Colonic mucosa (tissue), 4 donors: ENCODE measurements around the gene FGF14. TPM values are rescaled to one million over a fixed set of nuclear protein-coding genes. Genes with fewer than 3 reads are reported as not detected.

ENCODE experiments used
- DNase-seq: peaks from one replicate; pipeline ENCODE4 v3.0.0-alpha.2; 2020
- H3K27ac ChIP-seq: fragments of 200-600 bp; one replicate; pipeline ENCODE4 v1.8.0; 2021
- H3K27me3 ChIP-seq: fragments of 200-600 bp; one replicate; pipeline ENCODE4 v1.8.0; 2021
- H3K36me3 ChIP-seq: fragments of 200-600 bp; one replicate; pipeline ENCODE4 v1.8.0; 2021
- H3K4me1 ChIP-seq: fragments of 200-600 bp; one replicate; pipeline ENCODE4 v1.8.0; 2021; ENCODE audit warnings: mild to moderate bottlenecking
- H3K4me3 ChIP-seq: fragments of 200-600 bp; one replicate; pipeline ENCODE4 v1.8.0; 2021
- H3K9ac ChIP-seq, 2 donors: one replicate each; pipeline ENCODE4 v1.7.0; 2013; ENCODE audit warnings: control low read depth in 2 of 2, low read depth in 2 of 2, low read length in 2 of 2
- H3K9me3 ChIP-seq: fragments of 200-600 bp; one replicate; pipeline ENCODE4 v1.8.0; 2021
- intact Hi-C: fragments of 100-400 bp; cut with DNase I; formaldehyde crosslinking; loops from one replicate; pipeline ENCODE4 v1.14.1; 2022
- total RNA-seq, 2 donors: library from RNA; stranded (reverse); fragmentation: NEBNext Ultra II Directional in 1 of 2; extraction: Animal tissue kit (Norgen Biotek cat#: 25700) in 1 of 2; gene quantifications; one replicate each; pipeline ENCODE4 v1.2.1, GENCODE V29; 2021
- TF ChIP-seq, protein P1 (sequence below): fragments of 200-600 bp; IDR thresholded peaks from one replicate; pipeline ENCODE4 v1.8.0; 2022; ENCODE audit warnings: antibody characterized with exemption, mild to moderate bottlenecking
- donor health status: healthy.
- donor health status: DM: no; HTN: no; CAD: no.
- donor health status: DM: no; HTN: no; CAD: no.

Gene FGF14
- total RNA-seq, 2 donors from 2014 or later = 0.62 to 0.85 TPM

DNA sequence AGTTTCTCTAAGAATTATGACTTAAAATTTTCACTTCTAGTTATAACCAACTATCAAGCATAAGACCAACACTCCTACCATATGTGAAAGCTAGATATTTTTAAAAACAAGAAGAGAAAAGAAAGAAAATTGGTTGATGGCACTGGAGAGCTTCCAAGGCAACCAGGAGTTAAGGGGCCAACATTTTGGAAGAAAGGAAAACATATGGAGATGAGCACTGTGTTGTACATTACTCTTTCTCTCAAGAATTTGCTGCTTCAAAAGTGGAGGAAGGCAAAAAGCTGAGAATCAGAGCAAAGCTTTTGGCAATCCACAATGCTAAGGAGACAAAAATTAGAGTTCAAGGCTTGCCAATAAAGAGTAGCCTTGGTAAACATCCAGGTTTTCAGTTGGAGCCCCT lies 503.2 kb downstream of the FGF14 start:
- TF ChIP-seq, protein P1, sequence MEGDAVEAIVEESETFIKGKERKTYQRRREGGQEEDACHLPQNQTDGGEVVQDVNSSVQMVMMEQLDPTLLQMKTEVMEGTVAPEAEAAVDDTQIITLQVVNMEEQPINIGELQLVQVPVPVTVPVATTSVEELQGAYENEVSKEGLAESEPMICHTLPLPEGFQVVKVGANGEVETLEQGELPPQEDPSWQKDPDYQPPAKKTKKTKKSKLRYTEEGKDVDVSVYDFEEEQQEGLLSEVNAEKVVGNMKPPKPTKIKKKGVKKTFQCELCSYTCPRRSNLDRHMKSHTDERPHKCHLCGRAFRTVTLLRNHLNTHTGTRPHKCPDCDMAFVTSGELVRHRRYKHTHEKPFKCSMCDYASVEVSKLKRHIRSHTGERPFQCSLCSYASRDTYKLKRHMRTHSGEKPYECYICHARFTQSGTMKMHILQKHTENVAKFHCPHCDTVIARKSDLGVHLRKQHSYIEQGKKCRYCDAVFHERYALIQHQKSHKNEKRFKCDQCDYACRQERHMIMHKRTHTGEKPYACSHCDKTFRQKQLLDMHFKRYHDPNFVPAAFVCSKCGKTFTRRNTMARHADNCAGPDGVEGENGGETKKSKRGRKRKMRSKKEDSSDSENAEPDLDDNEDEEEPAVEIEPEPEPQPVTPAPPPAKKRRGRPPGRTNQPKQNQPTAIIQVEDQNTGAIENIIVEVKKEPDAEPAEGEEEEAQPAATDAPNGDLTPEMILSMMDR = no peak
- H3K27ac ChIP-seq = no peak overlapping the region
- intact Hi-C loops = no loop called here
- no peak overlapping the region for H3K9ac ChIP-seq
- DNase-seq = no peak
- no peak overlapping the region for H3K4me3 ChIP-seq
- H3K36me3 ChIP-seq = no peaks in the 10 kb centered on the region
- no peaks in the 10 kb centered on the region for H3K4me1 ChIP-seq
- no peaks in the 10 kb centered on the region for H3K27me3 ChIP-seq
- H3K9me3 ChIP-seq = no peaks in the 10 kb centered on the region

DNA sequence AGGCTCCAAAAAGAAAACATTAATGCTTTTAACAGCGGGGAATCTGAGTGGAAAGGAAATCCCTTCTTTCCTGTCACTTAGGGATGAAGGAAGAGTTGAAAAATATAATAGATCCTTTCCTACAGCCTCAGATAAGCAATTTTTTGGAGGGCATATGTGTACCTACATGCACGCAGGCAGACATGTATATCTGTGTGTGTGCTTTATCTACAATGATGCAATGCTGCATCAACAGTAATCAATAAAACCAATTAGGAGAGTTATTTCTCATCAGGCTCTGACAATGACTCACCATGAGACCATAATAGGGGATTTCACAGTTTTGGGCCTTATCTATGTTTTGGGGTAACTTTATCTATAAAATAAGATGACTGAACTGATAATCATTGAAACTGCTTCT lies 505.3 kb downstream of the FGF14 start:
- H3K4me3 ChIP-seq = no peak overlapping the region
- no peaks in the 10 kb centered on the region for H3K27me3 ChIP-seq
- H3K27ac ChIP-seq = no peak overlapping the region
- no peaks in the 10 kb centered on the region for H3K4me1 ChIP-seq
- intact Hi-C loops = no loop called here
- H3K9ac ChIP-seq = no peak overlapping the region
- H3K9me3 ChIP-seq = no peaks in the 10 kb centered on the region
- DNase-seq = no peak
- H3K36me3 ChIP-seq = no peaks in the 10 kb centered on the region
- TF ChIP-seq, protein P1 = no peak

DNA sequence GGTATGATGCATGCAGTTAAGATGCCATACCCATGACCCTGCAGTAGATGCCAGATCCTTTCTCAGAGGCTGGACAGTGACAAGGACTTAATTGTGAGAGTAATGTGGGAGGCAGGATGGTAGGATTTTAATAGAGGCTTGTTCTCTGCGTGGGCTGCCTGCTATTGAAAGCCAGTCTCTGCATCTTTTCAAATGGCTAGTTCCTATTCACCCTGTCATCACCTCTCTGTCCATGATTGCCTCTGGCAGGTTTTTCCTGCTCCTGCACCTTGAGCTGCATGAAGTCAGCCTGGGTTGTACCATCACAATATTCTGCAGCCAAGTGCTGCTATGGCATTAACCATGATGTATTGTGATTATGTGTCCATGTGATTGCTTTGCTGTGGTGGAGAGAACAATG lies 508.8 kb downstream of the FGF14 start:
- intact Hi-C loops = no loop called here
- Histone ChIP-seq H3K36me3 (no peaks in the 10 kb centered on the region), H3K9me3 (no peaks in the 10 kb centered on the region), H3K4me1 (no peaks in the 10 kb centered on the region), H3K4me3 (no peak overlapping the region), H3K27me3 (no peaks in the 10 kb centered on the region), H3K9ac (no peak overlapping the region), H3K27ac (no peak overlapping the region)
- DNase-seq = no peak
- TF ChIP-seq, protein P1 = no peak

DNA sequence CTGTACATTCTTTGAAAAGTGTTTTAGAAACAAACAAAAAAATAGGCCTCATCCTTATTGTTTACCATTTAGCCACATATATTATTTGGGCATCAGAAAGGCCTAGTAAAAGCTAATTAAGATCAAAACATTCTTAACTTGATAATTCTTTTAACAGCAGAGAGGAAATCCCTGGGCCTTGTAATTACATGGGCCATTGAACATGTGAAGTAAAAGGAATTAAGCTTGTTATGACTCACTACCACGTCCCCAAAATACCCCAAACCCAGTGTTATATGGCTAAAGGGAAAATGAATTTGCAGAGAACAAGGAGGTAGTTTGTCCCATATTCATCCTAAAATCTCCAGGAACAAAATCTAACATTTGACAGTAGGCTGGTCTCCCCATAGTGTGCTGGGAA lies 509.6 kb downstream of the FGF14 start:
- intact Hi-C loops = no loop called here
- TF ChIP-seq, protein P1 = no peak
- DNase-seq = no peak
- Histone ChIP-seq H3K27me3 (no peaks in the 10 kb centered on the region), H3K27ac (no peak overlapping the region), H3K4me3 (no peak overlapping the region), H3K9me3 (no peaks in the 10 kb centered on the region), H3K4me1 (no peaks in the 10 kb centered on the region), H3K9ac (no peak overlapping the region), H3K36me3 (no peaks in the 10 kb centered on the region)

DNA sequence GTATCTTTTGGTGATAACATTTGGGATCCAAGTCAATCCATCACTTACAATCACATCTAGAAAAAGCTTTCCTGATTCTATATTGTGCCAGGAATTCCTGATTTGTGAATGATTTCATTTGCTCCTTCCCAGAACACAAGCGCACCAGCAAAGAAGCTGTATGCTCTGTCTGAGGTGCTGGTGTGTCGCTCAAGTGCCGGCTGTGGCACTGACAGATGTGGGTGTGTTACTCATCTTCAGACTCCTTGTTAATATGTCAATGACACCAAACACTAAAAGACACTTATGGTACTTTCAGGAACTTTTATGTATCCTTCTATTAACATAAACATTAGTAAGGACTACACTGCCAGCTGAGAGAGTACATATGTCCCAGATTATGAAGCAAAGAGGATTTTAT lies 520.3 kb downstream of the FGF14 start:
- no peak for DNase-seq
- TF ChIP-seq, protein P1 = no peak
- Histone ChIP-seq H3K27me3 (no peaks in the 10 kb centered on the region), H3K9ac (no peak overlapping the region), H3K27ac (no peak overlapping the region), H3K4me1 (no peaks in the 10 kb centered on the region), H3K4me3 (no peak overlapping the region), H3K9me3 (no peaks in the 10 kb centered on the region), H3K36me3 (no peaks in the 10 kb centered on the region)
- intact Hi-C loops = no loop called here

DNA sequence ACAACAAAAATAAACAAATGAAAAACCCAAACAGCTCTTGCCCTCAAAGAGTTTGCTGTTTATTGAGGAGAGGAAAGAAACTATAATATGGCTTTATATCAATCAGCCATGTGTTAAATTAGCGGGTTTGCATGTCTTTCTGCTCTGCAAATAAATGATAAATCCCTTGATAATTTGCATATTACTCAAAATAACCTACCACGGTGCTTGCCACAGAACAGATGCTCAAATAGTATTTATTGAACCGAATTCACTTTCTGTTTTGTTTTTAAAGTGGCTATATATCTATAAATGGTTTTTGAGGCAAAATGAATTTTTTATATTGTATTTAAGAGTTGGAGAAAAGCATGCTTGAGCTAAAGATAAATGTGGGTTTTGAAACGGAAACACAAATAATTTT lies 521.3 kb downstream of the FGF14 start:
- H3K36me3 ChIP-seq = no peaks in the 10 kb centered on the region
- H3K4me1 ChIP-seq = no peaks in the 10 kb centered on the region
- H3K9ac ChIP-seq = no peak overlapping the region
- H3K27ac ChIP-seq = no peak overlapping the region
- H3K27me3 ChIP-seq = no peaks in the 10 kb centered on the region
- TF ChIP-seq, protein P1 = no peak
- intact Hi-C loops = no loop called here
- DNase-seq = no peak
- H3K9me3 ChIP-seq = no peaks in the 10 kb centered on the region
- no peak overlapping the region for H3K4me3 ChIP-seq
